ENCODE data around the gene APOE. TPM values are rescaled to one million over a fixed set of nuclear protein-coding genes. Genes with fewer than 3 reads are reported as not detected.
A peak's percentile ranks its signal among the peaks of the same experiment; 100 is the strongest.

Gene APOE
- total and polyA plus RNA-seq, 9 of the 15 experiments (the other 6 are each of a cell fraction or from before 2014, with no cell fraction given): 0.14 to 180 (median 58.1) TPM; not detected in 1

DNA sequence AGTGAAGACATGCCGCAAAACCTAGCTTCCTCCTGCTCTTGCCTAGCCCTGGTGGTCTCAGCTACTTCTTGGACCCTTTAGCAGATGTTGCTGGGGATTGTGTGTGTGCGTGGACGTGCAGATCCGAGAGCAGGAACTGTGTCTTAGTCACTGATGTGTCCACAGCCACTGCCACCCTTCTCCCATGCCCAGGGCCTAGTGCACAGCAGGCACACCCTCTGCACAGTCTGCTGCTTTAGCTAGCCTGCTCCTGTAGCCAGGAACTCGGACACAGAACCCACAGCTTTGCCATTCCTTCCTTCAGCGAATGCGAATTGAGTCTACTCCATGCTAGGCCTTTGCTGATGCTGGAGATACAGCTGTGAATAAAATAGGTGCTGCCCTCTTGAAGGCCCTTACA is 51.9 kb downstream of the APOE start:
- FAIRE-seq (no peak), DNase-seq (ENCODE audit: extremely low read depth in 1 of 4, low spot score in 3 of 4) (no peak), ATAC-seq (no peak)
- Histone ChIP-seq H3K4me2 (ENCODE audit: insufficient read depth, low read length) (0 out of 2 replicates have a peak overlapping the region, but pooled peaks have one; percentile 16), H2AFZ (ENCODE audit: low read depth, low read length) (no peak overlapping the region), H3K4me1 (replicated peaks in 1 of 2; ENCODE audit: control insufficient read depth in 2 of 2, insufficient read depth in 2 of 2, low read length in 2 of 2) (peaks cover 16 to 24% of the 10 kb centered on the region in 2 experiments; a peak in 4 of 5 replicates), H3K36me3 (ENCODE audit: control insufficient read depth, insufficient read depth, low read length) (peaks cover 47% of the 10 kb centered on the region; the same call in 2 of the 3 replicates), H3K79me2 (ENCODE audit: control insufficient read depth, insufficient read depth, low read length) (peaks cover 72% of the 10 kb centered on the region), H3K27me3 (ENCODE audit: control insufficient read depth in 2 of 2, insufficient read depth in 2 of 2, low read length in 2 of 2) (no peaks in the 10 kb centered on the region), H3K4me3 (no peak overlapping the region), H3K9ac (ENCODE audit: insufficient read depth in 1 of 2, low read depth in 2 of 2, low read length in 2 of 2) (peak overlapping the region in 1 of 2 experiments; percentile 85; a peak in 2 of 4 replicates), H3K9me1 (ENCODE audit: control insufficient read depth, insufficient read depth, low read length) (peaks cover 9% of the 10 kb centered on the region), H3K27ac (ENCODE audit: extremely low read depth, low read depth, low read length) (peak overlapping the region; percentile 12; the same call in 1 of the 3 replicates), H3K9me3 (replicated peaks; ENCODE audit: control insufficient read depth, insufficient read depth, low read depth, low read length) (no peaks in the 10 kb centered on the region), H4K20me1 (replicated peaks; ENCODE audit: control insufficient read depth, insufficient read depth, low read length) (peaks cover 24% of the 10 kb centered on the region)
- ChIA-PET POLR2A (interaction anchor here (0.6 to 1.7 kb wide), 7 partner anchors 14 to 1196 kb away, joined by 3 to 6 read pairs (median 3); partner anchors contain the start of genes RELB and TOMM40), CTCF (ENCODE audit: low intra/inter-chr PET ratio) (no interaction called here)
- BruUV-seq (replicated peaks): no TSS peak
- TF ChIP-seq ZNF23 (CRISPR knock-in tag; IDR thresholded peaks at IDR 0.05) (no peak), ZNF766 (CRISPR knock-in tag; conservative IDR thresholded peaks at IDR 0.05) (no peak), CREB1 (IDR thresholded peaks at IDR 0.05) (no peak), CREB1 (CRISPR knock-in tag; IDR thresholded peaks at IDR 0.05) (no peak), HDGF (IDR thresholded peaks at IDR 0.05) (no peak), SREBF2 (CRISPR knock-in tag; IDR thresholded peaks at IDR 0.05) (no peak), NCOR1 (IDR thresholded peaks at IDR 0.05) (no peak), CAMTA2 (CRISPR knock-in tag; conservative IDR thresholded peaks at IDR 0.05) (no peak)
- intact Hi-C loops (cut with micrococcal nuclease) (no loop called here), in situ Hi-C loops (cut with MboI) (no loop called here)
- WGBS (ENCODE audit: insufficient coverage, low coverage, missing lambda C conversion rate): 78% methylated on average over 7 of the region's 7 CpGs
